Stimulated activated CD8-positive, alpha-beta memory T cell treated with anti-CD3 and anti-CD28 coated beads, Interleukin-15, amount 100 ng/mL, for 4 hours (primary cell): ENCODE results near the gene ZNRF3.
"Not testable (repeated sequence)": the region's sequence is repeated elsewhere in the genome, so short reads cannot be mapped to it uniquely, and the experiment has no call there.

Experiments
- DNase-seq, 2 donors: peaks; one replicate each; pipeline ENCODE4 v3.0.0-alpha.2; 2020; ENCODE audit warnings: low read depth in 2 of 2

ZNRF3 gene

DNA sequence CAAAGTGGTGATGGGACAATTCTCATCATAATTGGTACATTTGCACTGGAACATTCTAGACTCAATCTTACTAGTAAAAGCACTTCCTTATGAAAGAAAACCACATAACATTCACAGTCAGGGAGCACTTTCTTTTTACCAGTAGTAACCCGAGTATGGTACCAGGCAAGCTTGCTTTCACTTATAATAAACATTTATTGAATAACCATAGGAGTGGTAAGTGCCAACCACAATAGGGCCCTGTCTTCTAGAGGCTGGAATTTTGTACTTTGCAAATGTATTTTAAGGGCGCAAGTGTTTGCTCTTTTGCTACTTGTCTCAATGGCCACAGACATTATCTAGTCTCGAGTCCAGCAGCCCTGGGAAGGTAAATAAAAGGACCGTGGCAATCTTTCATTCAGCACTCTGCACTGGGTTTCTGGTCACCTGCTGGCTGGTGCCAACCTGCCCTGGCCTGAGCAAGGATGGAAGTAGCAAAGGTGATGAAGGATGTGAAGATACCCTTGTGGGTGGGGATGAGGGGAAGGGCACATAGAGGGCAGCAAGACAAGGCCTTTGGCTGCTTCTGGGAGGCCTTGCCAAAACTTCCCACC is 154.1 kb downstream of the ZNRF3 start:
- no peak for DNase-seq

DNA sequence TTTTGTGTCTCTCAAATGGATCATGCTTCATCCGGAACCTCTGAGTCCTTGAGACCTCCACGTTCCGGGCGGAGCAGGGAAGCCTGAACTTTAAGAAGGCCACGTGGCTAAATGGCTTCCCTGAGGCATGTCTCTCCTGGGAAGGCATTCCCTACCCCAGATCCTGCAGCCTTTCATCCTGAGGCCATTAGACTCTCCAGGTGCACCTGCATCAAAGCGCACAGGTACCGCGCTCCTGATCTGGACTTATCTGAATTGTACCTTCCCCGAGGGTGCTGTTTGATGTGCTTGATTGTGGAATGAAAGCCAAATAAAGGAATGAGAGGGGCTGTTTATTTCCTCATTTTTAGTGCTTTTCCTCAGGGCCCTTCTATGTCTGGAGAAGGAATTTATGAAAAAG is 155.8 kb downstream of the ZNRF3 start:
- no peak for DNase-seq

DNA sequence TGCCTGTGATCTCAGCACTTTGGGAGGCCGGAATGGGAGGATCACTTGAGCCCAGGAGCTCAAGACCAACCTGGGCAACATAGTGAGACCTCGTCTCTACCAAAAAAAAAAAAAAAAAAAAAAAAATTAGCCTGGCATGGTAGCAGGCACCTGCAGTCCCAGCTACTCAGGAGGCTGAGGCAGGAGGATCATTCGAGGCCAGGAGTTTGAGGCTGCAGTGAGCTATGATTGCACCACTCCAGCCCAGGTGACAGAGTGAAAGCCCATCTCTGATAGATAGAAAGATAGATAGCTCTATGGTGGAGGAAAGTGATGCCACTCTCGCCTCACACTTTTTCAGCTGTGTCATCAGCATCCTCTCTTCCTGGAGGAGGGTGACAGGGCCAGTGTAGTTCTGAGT is 156.3 kb downstream of the ZNRF3 start:
- DNase-seq = not testable (repeated sequence)

DNA sequence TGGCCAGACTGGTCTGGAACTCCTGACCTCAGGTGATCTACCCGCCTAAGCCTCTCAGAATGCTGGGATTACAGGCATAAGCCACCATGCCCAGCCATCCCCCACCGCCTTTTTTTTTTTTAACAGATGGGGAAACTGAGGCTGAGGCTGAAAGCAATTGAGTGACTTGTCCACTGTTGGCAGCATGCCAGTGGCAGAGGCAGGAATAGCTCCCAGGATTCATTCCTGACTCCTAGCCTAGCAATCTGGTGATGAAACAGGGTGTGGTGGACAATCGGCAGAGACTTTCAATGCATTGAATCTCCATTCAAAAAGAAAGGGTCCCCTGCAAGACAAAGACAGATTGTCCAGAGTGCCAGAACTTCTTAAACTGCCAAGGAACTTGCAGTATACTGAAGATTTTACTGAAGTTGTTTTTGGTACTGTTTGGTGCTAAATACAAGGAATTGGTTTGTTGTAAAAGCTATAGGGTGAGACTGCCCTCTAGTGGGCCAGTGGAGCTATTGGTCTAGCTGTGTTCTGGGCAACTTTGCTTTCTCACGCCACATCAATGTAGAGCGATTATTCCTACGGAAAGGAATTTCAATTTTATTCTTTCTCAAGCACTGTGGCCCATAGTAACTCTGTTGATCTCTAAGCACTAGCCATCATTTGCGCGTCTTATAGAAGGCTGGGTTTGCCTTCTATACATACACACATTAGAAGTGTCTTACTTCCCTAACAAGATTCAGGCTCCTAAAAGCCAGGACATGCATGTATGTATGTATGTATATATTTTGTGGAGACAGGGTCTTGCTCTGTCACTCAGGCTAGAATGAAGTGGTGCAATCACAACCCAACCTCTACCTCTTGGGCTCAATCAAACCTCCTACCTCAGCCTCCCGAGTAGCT is 157.3 kb downstream of the ZNRF3 start:
- peak in 1 of 2 donors; percentile 43 for DNase-seq

- DNase-seq = no peak
These were observed 158.0 kb downstream of the ZNRF3 start for GRCh38 chr22:29041408-29041807.

DNA sequence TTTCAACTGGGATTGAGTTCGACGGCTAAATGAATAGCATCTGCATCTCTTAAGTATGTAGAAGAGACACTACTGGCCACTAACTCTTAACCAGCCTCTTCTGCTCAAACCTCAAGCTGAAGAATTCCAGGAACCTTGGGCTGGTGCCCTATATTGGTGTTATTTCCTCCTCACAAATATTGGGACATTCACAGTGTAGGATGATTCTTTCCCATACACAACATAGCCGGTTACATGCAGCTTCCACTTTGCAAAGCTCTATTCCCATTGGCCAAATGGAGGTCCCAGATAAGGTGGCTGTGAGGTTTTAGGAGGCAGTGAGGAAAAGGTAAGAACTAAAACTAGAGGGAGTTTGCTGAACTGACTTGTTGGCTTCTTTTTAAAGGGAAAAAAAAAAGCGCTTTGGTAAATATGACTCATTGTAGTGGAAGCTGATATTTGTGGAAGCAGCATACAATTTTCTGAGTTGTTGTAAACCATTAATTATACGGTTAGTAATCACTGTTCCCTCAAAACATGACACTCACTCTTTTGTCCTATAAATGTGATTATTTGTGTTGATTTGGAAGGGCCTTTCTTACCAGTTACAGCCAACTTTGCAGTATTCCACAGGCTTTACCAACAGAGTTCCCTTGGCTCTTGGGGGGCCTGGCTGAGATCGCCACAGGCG is 160.7 kb downstream of the ZNRF3 start:
- DNase-seq = no peak

GRCh38 chr22:29044657-29045176 is 161.3 kb downstream of the ZNRF3 start:
- DNase-seq = no peak

- no peak for DNase-seq
These were observed 165.7 kb downstream of the ZNRF3 start for GRCh38 chr22:29048822-29049654.

DNA sequence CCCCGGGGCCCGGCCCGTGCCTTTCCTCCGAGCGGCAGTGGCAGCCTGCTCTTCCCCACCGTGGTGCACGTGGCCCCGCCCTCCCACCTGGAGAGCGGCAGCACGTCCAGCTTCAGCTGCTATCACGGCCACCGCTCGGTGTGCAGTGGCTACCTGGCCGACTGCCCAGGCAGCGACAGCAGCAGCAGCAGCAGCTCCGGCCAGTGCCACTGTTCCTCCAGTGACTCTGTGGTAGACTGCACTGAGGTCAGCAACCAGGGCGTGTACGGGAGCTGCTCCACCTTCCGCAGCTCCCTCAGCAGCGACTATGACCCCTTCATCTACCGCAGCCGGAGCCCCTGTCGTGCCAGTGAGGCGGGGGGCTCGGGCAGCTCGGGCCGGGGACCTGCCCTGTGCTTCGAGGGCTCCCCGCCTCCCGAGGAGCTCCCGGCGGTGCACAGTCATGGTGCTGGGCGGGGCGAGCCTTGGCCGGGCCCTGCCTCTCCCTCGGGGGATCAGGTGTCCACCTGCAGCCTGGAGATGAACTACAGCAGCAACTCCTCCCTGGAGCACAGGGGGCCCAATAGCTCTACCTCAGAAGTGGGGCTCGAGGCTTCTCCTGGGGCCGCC is 166.4 kb downstream of the ZNRF3 start:
- DNase-seq = no peak

DNA sequence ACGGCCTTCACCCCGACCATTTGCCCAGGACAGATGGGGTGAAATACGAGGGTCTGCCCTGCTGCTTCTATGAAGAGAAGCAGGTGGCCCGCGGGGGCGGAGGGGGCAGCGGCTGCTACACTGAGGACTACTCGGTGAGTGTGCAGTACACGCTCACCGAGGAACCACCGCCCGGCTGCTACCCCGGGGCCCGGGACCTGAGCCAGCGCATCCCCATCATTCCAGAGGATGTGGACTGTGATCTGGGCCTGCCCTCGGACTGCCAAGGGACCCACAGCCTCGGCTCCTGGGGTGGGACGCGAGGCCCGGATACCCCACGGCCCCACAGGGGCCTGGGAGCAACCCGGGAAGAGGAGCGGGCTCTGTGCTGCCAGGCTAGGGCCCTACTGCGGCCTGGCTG is 167.1 kb downstream of the ZNRF3 start:
- no peak for DNase-seq

DNA sequence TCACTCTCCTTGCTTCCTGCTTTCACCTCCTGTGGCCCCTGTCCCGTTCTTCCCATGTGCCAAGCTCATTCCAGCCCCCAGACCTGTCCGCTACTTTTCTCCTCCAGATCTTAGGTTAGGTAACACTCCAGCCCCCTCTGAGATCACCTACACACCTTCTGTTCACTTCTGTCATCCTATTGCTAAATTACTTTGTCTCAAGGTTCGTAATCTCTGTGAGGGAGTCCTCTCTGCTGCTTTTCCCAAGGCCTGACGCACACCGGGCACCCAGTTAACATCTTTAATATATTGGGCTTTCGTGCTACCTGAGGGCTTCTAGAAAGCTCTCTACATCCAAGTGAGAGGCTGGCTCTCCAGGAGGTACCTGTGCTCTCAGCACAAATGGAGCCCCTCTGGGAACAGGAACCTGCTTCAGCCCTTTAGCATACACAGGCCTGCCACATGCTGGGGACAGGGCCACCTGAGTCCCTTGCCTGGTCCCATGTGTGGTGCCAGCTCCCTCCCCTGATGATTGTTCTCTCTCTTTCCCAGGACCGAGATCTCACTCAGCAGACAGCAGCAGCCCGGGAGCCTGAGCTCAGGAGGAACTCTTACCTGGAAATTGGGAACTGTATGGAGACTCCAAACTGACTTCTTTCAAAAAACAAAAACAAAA is 169.8 kb downstream of the ZNRF3 start:
- DNase-seq = no peak

DNA sequence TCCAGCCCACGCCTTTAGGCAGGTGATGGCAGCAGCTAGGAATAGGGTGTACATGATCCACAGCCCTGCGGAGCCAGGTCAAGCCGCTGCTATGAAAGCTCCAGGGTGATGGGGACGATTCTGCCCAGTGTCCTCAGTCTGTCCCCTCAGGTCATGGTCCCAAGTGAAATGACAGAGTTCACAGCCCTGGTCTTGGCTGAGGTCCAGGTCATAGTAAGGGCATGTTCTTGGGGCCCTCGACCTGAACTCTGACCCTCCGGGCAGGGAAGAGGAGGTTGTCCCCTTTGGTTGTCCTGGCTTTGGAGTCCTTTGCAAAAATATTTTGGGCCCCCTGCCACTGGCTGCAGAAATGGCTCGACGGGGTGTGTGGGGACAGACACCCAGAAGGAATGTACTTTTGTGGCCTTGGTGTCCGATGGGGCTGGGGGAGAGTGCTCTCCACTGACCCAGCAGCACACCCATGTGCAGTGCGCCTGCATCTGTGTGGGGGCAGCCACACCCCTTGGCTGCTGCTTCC is 170.9 kb downstream of the ZNRF3 start:
- no peak for DNase-seq

- DNase-seq = no peak
These were observed 171.9 kb downstream of the ZNRF3 start for GRCh38 chr22:29055192-29055830.

DNA sequence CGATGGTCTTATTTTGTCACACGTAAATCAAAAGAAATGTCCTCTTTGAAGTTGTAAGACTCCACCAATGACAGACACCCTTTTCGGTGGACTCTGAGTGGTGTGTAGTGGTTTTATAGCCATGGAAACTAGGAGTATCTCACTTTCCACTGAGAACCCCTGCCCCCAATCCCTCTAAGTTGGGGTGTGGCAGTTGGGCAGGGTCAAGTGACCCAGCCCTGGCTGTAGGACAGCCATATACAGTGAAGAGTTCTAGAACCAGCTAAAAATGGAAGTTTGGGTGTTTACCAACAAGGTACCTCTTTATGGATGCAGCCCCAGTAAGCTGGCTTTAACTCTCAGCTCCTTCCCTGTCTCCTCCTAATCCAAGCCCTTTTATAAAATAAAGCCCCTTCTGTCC is 173.1 kb downstream of the ZNRF3 start:
- no peak for DNase-seq

GRCh38 chr22:29060251-29060869 is 177.0 kb downstream of the ZNRF3 start:
- DNase-seq = no peak

DNA sequence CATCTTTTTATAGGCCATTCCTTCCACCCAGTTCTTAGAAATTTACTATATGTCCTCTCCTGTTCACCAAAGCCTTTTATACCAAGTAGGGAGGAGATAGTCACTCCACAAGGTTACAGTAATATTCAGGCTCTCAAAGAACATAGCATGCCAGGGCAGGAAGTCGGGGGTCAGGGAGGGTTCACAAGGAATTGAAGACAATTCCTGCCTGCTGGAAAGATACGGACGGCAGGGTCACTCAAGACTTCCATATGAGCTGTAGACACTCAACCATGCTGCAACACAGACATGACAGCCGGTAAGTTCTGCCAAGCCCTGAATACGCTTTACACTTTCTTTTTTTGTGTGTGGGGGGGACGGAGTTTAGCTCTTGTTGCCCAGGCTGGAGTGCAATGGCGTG is 177.6 kb downstream of the ZNRF3 start:
- no peak for DNase-seq

- DNase-seq = no peak
These were observed 178.4 kb downstream of the ZNRF3 start, which contains the start of gene C22orf31 for GRCh38 chr22:29061773-29062172. Gene C22orf31 (minus strand): TSS chr22:29061831. CDS start chr22:29061792, 39 bp downstream.

- DNase-seq = no peak
These were observed 179.0 kb downstream of the ZNRF3 start for GRCh38 chr22:29062286-29062821.
